OCI-LY1 (cell line): Measurements from ENCODE around the gene MYO3B.
"Not testable (repeated sequence)": the region's sequence is repeated elsewhere in the genome, so short reads cannot be mapped to it uniquely, and the experiment has no call there.

Experiments used
- H2AFZ ChIP-seq: fragments of 200-600 bp; sonication (generic), shearing (Covaris generic); 2 replicates; pipeline ENCODE4 v1.6.0; 2014; ENCODE audit warnings: antibody characterized with exemption, mild to moderate bottlenecking, low read length
- H3F3A ChIP-seq: fragments of 200-600 bp; sonication (generic), shearing (Covaris generic); 2 replicates; pipeline ENCODE4 v1.6.0; 2014; ENCODE audit warnings: mild to moderate bottlenecking, antibody characterized with exemption, low read length, moderate library complexity; ENCODE audit not compliant: insufficient read depth
- H3K27ac ChIP-seq: fragments of 200-600 bp; sonication (generic); 2 replicates; pipeline ENCODE4 v1.5.1; 2014; ENCODE audit warnings: low read length, mixed run types, mild to moderate bottlenecking, low read depth; ENCODE audit not compliant: poor library complexity, severe bottlenecking
- H3K27me3 ChIP-seq: fragments of 200-600 bp; sonication (generic); 2 replicates; pipeline ENCODE4 v1.6.0; 2014; ENCODE audit warnings: antibody characterized with exemption, mild to moderate bottlenecking, low read length, moderate library complexity; ENCODE audit not compliant: insufficient read depth
- H3K36me3 ChIP-seq: fragments of 200-600 bp; sonication (generic); 2 replicates; pipeline ENCODE4 v1.6.1; 2014; ENCODE audit warnings: mild to moderate bottlenecking, antibody characterized with exemption, low read length, moderate library complexity, mixed read lengths; ENCODE audit not compliant: insufficient read depth
- H3K4me1 ChIP-seq: fragments of 200-600 bp; sonication (generic); 2 replicates; pipeline ENCODE4 v1.5.1; 2014; ENCODE audit warnings: mild to moderate bottlenecking, low read length, moderate library complexity; ENCODE audit not compliant: insufficient read depth, severe bottlenecking
- H3K4me2 ChIP-seq: fragments of 200-600 bp; sonication (generic), shearing (Covaris generic); 2 replicates; pipeline ENCODE4 v1.6.1; 2014; ENCODE audit warnings: low read length
- H3K4me3 ChIP-seq: fragments of 200-600 bp; sonication (generic); 2 replicates; pipeline ENCODE4 v1.5.1; 2014; ENCODE audit warnings: low read length, low read depth, mild to moderate bottlenecking, mixed read lengths; ENCODE audit not compliant: poor library complexity, severe bottlenecking
- H3K79me2 ChIP-seq: fragments of 200-600 bp; shearing (Covaris generic); 2 replicates; pipeline ENCODE4 v1.6.1; 2016; ENCODE audit warnings: mixed run types, low read length, mixed read lengths; ENCODE audit not compliant: insufficient read depth
- H3K9ac ChIP-seq: fragments of 200-600 bp; sonication (generic), shearing (Covaris generic); 2 replicates; pipeline ENCODE4 v1.6.1; 2014; ENCODE audit warnings: mild to moderate bottlenecking, low read length, mixed read lengths
- H3K9me2 ChIP-seq: fragments of 200-600 bp; sonication (generic), shearing (Covaris generic); 2 replicates; pipeline ENCODE4 v1.6.1; 2014; ENCODE audit warnings: low read depth, mild to moderate bottlenecking, low read length, mixed read lengths
- H3K9me3 ChIP-seq: fragments of 200-600 bp; shearing (Covaris generic); 2 replicates; pipeline ENCODE4 v1.6.1; 2014; ENCODE audit warnings: low read length, mixed read lengths
- H4K20me1 ChIP-seq: fragments of 200-600 bp; sonication (generic), shearing (Covaris generic); 2 replicates; pipeline ENCODE4 v1.6.0; 2016; ENCODE audit warnings: mild to moderate bottlenecking, low read length; ENCODE audit not compliant: insufficient read depth
- EZH2 ChIP-seq: fragments of 200-600 bp; sonication (generic), shearing (Covaris generic); IDR thresholded peaks from 2 replicates; pipeline ENCODE4 v1.8.0; 2017; ENCODE audit warnings: borderline replicate concordance, mixed run types, mild to moderate bottlenecking, antibody characterized with exemption, low read length, moderate library complexity, mixed read lengths
- TF ChIP-seq, protein P1 (sequence below): fragments of 200-600 bp; sonication (generic), shearing (Covaris generic); IDR thresholded peaks from 2 replicates; pipeline ENCODE4 v1.5.1; 2017; ENCODE audit warnings: mild to moderate bottlenecking, antibody characterized with exemption, low read length, moderate library complexity, mixed read lengths

MYO3B gene

DNA sequence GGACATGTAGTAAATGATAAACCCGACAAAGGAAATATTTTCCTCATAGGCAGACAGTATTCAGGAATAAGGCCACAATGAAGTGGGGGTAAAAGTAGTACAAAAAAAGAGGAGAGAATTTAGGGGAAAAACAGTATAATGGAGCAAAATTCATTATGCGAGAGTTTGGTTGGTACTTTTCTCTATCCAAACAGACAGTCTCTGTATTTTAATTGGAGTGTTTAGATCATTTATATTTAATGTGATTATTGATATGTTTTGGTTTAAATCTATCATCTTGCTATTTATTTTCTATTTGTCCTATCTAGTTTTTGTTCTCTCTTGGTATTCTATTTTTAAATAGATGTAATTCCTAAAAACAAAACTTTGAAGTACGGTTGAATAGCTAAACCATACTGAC, 366.9 kb downstream of the MYO3B start:
- TF ChIP-seq EZH2, result no peak
- TF ChIP-seq, protein P1, sequence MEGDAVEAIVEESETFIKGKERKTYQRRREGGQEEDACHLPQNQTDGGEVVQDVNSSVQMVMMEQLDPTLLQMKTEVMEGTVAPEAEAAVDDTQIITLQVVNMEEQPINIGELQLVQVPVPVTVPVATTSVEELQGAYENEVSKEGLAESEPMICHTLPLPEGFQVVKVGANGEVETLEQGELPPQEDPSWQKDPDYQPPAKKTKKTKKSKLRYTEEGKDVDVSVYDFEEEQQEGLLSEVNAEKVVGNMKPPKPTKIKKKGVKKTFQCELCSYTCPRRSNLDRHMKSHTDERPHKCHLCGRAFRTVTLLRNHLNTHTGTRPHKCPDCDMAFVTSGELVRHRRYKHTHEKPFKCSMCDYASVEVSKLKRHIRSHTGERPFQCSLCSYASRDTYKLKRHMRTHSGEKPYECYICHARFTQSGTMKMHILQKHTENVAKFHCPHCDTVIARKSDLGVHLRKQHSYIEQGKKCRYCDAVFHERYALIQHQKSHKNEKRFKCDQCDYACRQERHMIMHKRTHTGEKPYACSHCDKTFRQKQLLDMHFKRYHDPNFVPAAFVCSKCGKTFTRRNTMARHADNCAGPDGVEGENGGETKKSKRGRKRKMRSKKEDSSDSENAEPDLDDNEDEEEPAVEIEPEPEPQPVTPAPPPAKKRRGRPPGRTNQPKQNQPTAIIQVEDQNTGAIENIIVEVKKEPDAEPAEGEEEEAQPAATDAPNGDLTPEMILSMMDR, result no peak
- Histone ChIP-seq H3K9me2 (no peaks in the 10 kb centered on the region), H3K27me3 (no peaks in the 10 kb centered on the region), H4K20me1 (no peaks in the 10 kb centered on the region), H3K36me3 (peaks cover 3% of the 10 kb centered on the region; the same call in 1 of the 2 replicates), H3K79me2 (no peaks in the 10 kb centered on the region), H3K4me3 (no peak overlapping the region), H3K4me1 (no peaks in the 10 kb centered on the region), H3K9me3 (no peaks in the 10 kb centered on the region), H3F3A (no peaks in the 10 kb centered on the region), H2AFZ (no peak overlapping the region), H3K4me2 (no peak overlapping the region), H3K9ac (no peak overlapping the region), H3K27ac (no peak overlapping the region)

GRCh38 chr2:170548304-170548703, 370.4 kb downstream of the MYO3B start:
- Histone ChIP-seq H3K4me3 (no peak overlapping the region), H3K9ac (no peak overlapping the region), H3K27ac (no peak overlapping the region), H3K4me1 (no peaks in the 10 kb centered on the region), H3K9me3 (no peaks in the 10 kb centered on the region; the same call in 1 of the 2 replicates), H3K9me2 (no peaks in the 10 kb centered on the region), H3K79me2 (no peaks in the 10 kb centered on the region), H4K20me1 (no peaks in the 10 kb centered on the region), H3K36me3 (no peaks in the 10 kb centered on the region; the same call in 1 of the 2 replicates), H3K4me2 (no peak overlapping the region), H3F3A (no peaks in the 10 kb centered on the region), H2AFZ (no peak overlapping the region), H3K27me3 (no peaks in the 10 kb centered on the region)
- no peak for TF ChIP-seq EZH2
- TF ChIP-seq, protein P1, result no peak

- TF ChIP-seq EZH2, result no peak
- TF ChIP-seq, protein P1, result no peak
- Histone ChIP-seq H3K9me2 (no peaks in the 10 kb centered on the region), H3K27ac (no peak overlapping the region), H3K4me1 (no peaks in the 10 kb centered on the region), H3F3A (no peaks in the 10 kb centered on the region), H2AFZ (no peak overlapping the region), H3K9me3 (no peaks in the 10 kb centered on the region; the same call in 1 of the 2 replicates), H3K4me2 (no peak overlapping the region), H3K79me2 (no peaks in the 10 kb centered on the region), H3K27me3 (no peaks in the 10 kb centered on the region), H3K4me3 (no peak overlapping the region), H3K9ac (no peak overlapping the region), H4K20me1 (no peaks in the 10 kb centered on the region), H3K36me3 (no peaks in the 10 kb centered on the region)
Observed at GRCh38 chr2:170550501-170550900, 372.6 kb downstream of the MYO3B start.

DNA sequence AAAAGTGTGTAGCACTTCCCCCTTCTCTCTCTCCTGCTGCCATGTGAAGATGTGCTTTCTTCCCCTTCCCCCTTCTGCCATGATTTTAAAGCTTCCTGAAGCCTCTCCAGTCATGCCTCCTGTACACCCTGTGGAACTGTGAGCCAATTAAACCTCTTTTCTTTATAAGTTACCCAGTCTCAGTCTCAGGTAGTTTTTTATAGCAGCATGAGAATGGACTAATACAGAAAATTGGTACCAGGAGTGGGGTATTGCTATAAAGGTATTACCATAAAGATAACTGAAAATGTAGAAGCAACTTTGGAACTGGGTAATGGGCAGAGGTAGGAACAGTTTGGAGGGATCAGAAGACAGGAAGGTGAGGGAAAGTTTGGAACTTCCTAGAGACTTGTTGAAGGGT, 374.0 kb downstream of the MYO3B start:
- not testable (repeated sequence) for H2AFZ ChIP-seq, H3K27ac ChIP-seq, H4K20me1 ChIP-seq, H3K9me2 ChIP-seq, H3F3A ChIP-seq, H3K4me1 ChIP-seq, H3K4me3 ChIP-seq, H3K9ac ChIP-seq, H3K4me2 ChIP-seq, H3K36me3 ChIP-seq, H3K79me2 ChIP-seq, H3K9me3 ChIP-seq, H3K27me3 ChIP-seq
